GM19324 (cell line): ENCODE results near the gene AQP12A.
"Not testable (repeated sequence)": the region's sequence is repeated elsewhere in the genome, so short reads cannot be mapped to it uniquely, and the experiment has no call there.

Experiments used
- ATAC-seq: cut with Tn5 transposase; IDR thresholded peaks from one replicate; pipeline ENCODE4 v1.9.1; 2021; ENCODE audit warnings: mild to moderate bottlenecking, moderate library complexity; ENCODE audit not compliant: unreplicated experiment, low FRiP score

Gene AQP12A

GRCh38 chr2:240691631-240692420 is at the start of gene AQP12A:
AQP12A (plus strand) TSS chr2:240691866; CDS start chr2:240691914, 48 bp downstream.
- not testable (repeated sequence) for ATAC-seq

- ATAC-seq = no peak
These were observed 49.4 kb upstream of the AQP12A start for GRCh38 chr2:240642061-240642805.

- ATAC-seq = no peak
These were observed 48.9 kb upstream of the AQP12A start for GRCh38 chr2:240642806-240643092.

- ATAC-seq = no peak
These were observed 48.4 kb upstream of the AQP12A start for GRCh38 chr2:240643093-240643810.

GRCh38 chr2:240643811-240644150 is 47.9 kb upstream of the AQP12A start:
- ATAC-seq = no peak

- no peak for ATAC-seq
These were observed 47.5 kb upstream of the AQP12A start for GRCh38 chr2:240644171-240644651.

- ATAC-seq = no peak
These were observed 46.8 kb upstream of the AQP12A start for GRCh38 chr2:240644859-240645301.

- no peak for ATAC-seq
These were observed 46.3 kb upstream of the AQP12A start for GRCh38 chr2:240645346-240645745.

GRCh38 chr2:240645801-240646175 is 45.9 kb upstream of the AQP12A start:
- no peak for ATAC-seq

- ATAC-seq = no peak
These were observed 45.3 kb upstream of the AQP12A start for GRCh38 chr2:240646176-240646899.

GRCh38 chr2:240646900-240647502 is 44.7 kb upstream of the AQP12A start:
- ATAC-seq = no peak

GRCh38 chr2:240647503-240648154 is 44.0 kb upstream of the AQP12A start:
- no peak for ATAC-seq

- ATAC-seq = no peak
These were observed 43.5 kb upstream of the AQP12A start for GRCh38 chr2:240648155-240648649.

GRCh38 chr2:240648650-240649275 is 42.9 kb upstream of the AQP12A start:
- ATAC-seq = no peak

GRCh38 chr2:240649331-240649730 is 42.3 kb upstream of the AQP12A start:
- no peak for ATAC-seq

- no peak for ATAC-seq
These were observed 41.3 kb upstream of the AQP12A start for GRCh38 chr2:240650254-240650965.

GRCh38 chr2:240651185-240651584 is 40.5 kb upstream of the AQP12A start:
- no peak for ATAC-seq
